HG03565 (cell line): Measurements from ENCODE around the gene ZNF532.

Experiments
- ATAC-seq: cut with Tn5 transposase; IDR thresholded peaks from one replicate; pipeline ENCODE4 v1.9.1; 2021; ENCODE audit warnings: mild to moderate bottlenecking, moderate library complexity; ENCODE audit not compliant: unreplicated experiment

The ZNF532 gene

GRCh38 chr18:58937071-58937886, 72.6 kb downstream of the ZNF532 start:
- ATAC-seq = no peak

- no peak for ATAC-seq
Observed at GRCh38 chr18:58937887-58938267, 73.2 kb downstream of the ZNF532 start.

GRCh38 chr18:58941426-58942099, 76.9 kb downstream of the ZNF532 start:
- no peak for ATAC-seq

- no peak for ATAC-seq
Observed at GRCh38 chr18:58943896-58944295, 79.2 kb downstream of the ZNF532 start.

GRCh38 chr18:58947136-58947732, 82.6 kb downstream of the ZNF532 start:
- no peak for ATAC-seq

- no peak for ATAC-seq
Observed at GRCh38 chr18:58949031-58949430, 84.4 kb downstream of the ZNF532 start.

- ATAC-seq = no peak
Observed at GRCh38 chr18:58951986-58952702, 87.5 kb downstream of the ZNF532 start.

- ATAC-seq = no peak
Observed at GRCh38 chr18:58952858-58953257, 88.2 kb downstream of the ZNF532 start.

- ATAC-seq = no peak
Observed at GRCh38 chr18:58953627-58954026, 89.0 kb downstream of the ZNF532 start.

GRCh38 chr18:58955001-58955400, 90.3 kb downstream of the ZNF532 start:
- no peak for ATAC-seq

GRCh38 chr18:58955738-58956137, 91.1 kb downstream of the ZNF532 start:
- no peak for ATAC-seq

GRCh38 chr18:58958628-58959027, 94.0 kb downstream of the ZNF532 start:
- no peak for ATAC-seq

GRCh38 chr18:58960508-58960907, 95.8 kb downstream of the ZNF532 start:
- ATAC-seq = no peak

GRCh38 chr18:58960946-58961722, 96.5 kb downstream of the ZNF532 start:
- ATAC-seq = no peak

GRCh38 chr18:58962336-58962735, 97.7 kb downstream of the ZNF532 start:
- ATAC-seq = no peak

- no peak for ATAC-seq
Observed at GRCh38 chr18:58965291-58966004, 100.8 kb downstream of the ZNF532 start.

GRCh38 chr18:58966005-58966677, 101.5 kb downstream of the ZNF532 start:
- no peak for ATAC-seq

GRCh38 chr18:58966704-58967103, 102.0 kb downstream of the ZNF532 start:
- no peak for ATAC-seq

GRCh38 chr18:58967751-58968254, 103.1 kb downstream of the ZNF532 start:
- ATAC-seq = no peak
